ENCODE measurements around the gene KIF3B. TPM values are rescaled to one million over a fixed set of nuclear protein-coding genes. Genes with fewer than 3 reads are reported as not detected.
"Not testable (repeated sequence)": the region's sequence is repeated elsewhere in the genome, so short reads cannot be mapped to it uniquely, and the experiment has no call there.

KIF3B gene
- total and polyA plus RNA-seq, 11 donors = 3.2 to 25.4 (median 11.4) TPM

DNA sequence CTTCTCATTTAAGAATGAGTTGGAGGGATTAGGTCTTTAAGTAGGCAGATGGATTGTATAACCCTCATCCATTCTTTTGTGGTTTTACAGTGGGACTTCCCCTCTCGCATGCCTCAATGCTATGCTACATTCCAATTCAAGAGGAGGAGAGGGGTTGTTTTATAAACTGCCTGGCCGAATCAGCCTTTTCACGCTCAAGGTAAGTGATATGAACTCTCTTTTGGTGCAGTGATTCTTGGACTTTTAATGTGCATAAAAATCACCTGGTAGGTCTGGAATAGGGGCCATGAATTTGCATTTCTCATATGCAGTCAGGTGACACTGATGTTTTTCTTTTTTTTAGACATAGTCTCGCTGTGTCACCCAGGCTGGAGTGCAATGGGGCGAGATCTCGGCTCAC, 91.5 kb downstream of the KIF3B start:
- intact Hi-C loops (cut with DNase I) = loop anchor here in 1 of 10 donors (10.0 kb wide), 1 partner anchor 66 kb away; no protein-coding TSS in a partner anchor
- Histone ChIP-seq H3K4me1 (peaks cover 2 to 51% (median 22%) of the 10 kb centered on the region in 12 donors), H3K4me3 (no peak overlapping the region), H3K36me3 (peaks cover 0 to 65% (median 48%) of the 10 kb centered on the region in 9 donors), H3K27me3 (no peaks in the 10 kb centered on the region), H3K9me3 (no peaks in the 10 kb centered on the region), H3K27ac (no peak overlapping the region)
- WGBS, 4 donors = 75 to 84% (median 80%) methylated on average over 6 of the region's 6 CpGs
- no peak for TF ChIP-seq POLR2A (IDR thresholded peaks at IDR 0.05)
- TF ChIP-seq, protein P1, sequence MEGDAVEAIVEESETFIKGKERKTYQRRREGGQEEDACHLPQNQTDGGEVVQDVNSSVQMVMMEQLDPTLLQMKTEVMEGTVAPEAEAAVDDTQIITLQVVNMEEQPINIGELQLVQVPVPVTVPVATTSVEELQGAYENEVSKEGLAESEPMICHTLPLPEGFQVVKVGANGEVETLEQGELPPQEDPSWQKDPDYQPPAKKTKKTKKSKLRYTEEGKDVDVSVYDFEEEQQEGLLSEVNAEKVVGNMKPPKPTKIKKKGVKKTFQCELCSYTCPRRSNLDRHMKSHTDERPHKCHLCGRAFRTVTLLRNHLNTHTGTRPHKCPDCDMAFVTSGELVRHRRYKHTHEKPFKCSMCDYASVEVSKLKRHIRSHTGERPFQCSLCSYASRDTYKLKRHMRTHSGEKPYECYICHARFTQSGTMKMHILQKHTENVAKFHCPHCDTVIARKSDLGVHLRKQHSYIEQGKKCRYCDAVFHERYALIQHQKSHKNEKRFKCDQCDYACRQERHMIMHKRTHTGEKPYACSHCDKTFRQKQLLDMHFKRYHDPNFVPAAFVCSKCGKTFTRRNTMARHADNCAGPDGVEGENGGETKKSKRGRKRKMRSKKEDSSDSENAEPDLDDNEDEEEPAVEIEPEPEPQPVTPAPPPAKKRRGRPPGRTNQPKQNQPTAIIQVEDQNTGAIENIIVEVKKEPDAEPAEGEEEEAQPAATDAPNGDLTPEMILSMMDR (IDR thresholded peaks at IDR 0.05) = no peak
- DNase-seq = no peak
- ATAC-seq = no peak

DNA sequence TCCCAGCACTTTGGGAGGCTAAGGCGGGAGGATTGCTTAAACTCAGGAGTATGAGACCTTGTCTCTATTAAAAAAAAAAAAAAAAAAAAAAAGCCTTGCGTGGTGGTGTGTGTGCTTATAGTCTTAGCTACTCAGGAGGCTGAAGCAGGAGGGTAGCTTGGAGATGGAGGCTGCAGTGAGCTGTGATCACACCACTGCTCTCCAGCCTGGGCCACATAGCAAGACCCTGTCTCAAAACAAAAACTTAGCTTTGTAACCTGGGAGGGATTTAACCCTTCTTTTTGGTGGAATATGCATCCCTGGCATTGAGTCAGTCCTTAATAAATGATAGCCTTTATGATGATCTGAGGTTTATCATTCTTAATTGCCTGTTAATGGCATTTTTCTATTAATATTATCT, 93.4 kb downstream of the KIF3B start:
- Histone ChIP-seq H3K9me3 (no peaks in the 10 kb centered on the region), H3K27me3 (no peaks in the 10 kb centered on the region), H3K27ac (no peak overlapping the region), H3K4me3 (no peak overlapping the region), H3K4me1 (peaks cover 0 to 31% (median 15%) of the 10 kb centered on the region in 12 donors), H3K36me3 (peaks cover 0 to 82% (median 62%) of the 10 kb centered on the region in 9 donors)
- intact Hi-C loops (cut with DNase I) = no loop called here
- DNase-seq (no peak), ATAC-seq (no peak)
- TF ChIP-seq, protein P1 (IDR thresholded peaks at IDR 0.05) = no peak
- no peak for TF ChIP-seq POLR2A (IDR thresholded peaks at IDR 0.05)
- WGBS, 4 donors = 92 to 100% (median 99%) methylated on average over 2 of the region's 2 CpGs

DNA sequence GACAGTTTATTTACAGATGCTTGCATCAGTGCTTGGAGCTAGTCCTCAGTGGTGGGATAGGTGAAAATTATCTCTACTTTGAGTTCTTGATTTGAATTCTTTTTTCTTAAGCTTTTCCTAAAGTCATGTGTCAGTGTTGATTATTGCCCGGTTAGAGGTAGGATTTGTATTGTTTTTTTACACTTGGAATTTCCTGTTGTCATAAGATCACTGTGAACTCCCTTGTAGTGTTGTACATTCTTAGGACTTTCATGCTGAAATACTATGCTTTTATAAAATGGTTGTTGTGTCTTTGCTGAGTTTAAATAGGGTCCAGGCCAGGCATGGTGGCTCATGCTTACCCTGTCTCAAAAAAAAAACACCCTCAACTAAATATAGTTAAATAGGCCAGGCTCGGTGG, 101.0 kb downstream of the KIF3B start:
- H3K27me3 ChIP-seq = no peaks in the 10 kb centered on the region
- H3K27ac ChIP-seq = no peak overlapping the region
- WGBS, 4 donors = 44 to 53% (median 49%) methylated on average over 2 of the region's 2 CpGs
- no peaks in the 10 kb centered on the region for H3K9me3 ChIP-seq
- DNase-seq = no peak
- H3K36me3 ChIP-seq = peaks cover 0 to 67% (median 45%) of the 10 kb centered on the region in 9 donors
- TF ChIP-seq, protein P1 (IDR thresholded peaks at IDR 0.05) = no peak
- TF ChIP-seq POLR2A (IDR thresholded peaks at IDR 0.05) = no peak
- no peak for ATAC-seq
- no peak overlapping the region for H3K4me3 ChIP-seq
- intact Hi-C loops (cut with DNase I) = no loop called here
- peaks cover 0 to 7% (median 0%) of the 10 kb centered on the region in 12 donors for H3K4me1 ChIP-seq

DNA sequence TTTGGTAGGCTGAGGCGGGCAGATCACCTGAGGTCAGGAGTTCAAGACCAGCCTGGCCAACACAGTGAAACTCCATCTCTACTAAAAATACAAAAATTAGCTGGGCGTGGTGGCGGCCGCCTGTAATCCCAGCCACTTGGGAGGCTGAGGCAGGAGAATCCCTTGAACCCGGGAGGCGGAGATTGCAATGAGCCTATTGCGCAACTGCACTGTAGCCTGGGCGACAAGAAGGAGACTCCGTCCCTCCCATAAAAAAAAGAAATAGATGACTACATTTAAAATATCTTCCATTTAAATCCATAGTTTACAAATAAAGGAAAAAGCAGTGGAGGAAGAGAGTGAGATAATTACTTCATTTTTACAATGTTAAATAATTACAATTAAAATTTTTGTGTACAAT, 102.6 kb downstream of the KIF3B start:
- H3K27ac ChIP-seq; H3K27me3 ChIP-seq; H3K4me3 ChIP-seq; ATAC-seq; H3K9me3 ChIP-seq; intact Hi-C loops (cut with DNase I); DNase-seq: not testable (repeated sequence)
- H3K4me1 ChIP-seq = peaks cover 0 to 14% (median 10%) of the 10 kb centered on the region in 12 donors
- peaks cover 0 to 54% (median 33%) of the 10 kb centered on the region in 9 donors for H3K36me3 ChIP-seq
- 93 to 98% (median 98%) methylated on average over 9 of the region's 9 CpGs for WGBS, 4 donors

DNA sequence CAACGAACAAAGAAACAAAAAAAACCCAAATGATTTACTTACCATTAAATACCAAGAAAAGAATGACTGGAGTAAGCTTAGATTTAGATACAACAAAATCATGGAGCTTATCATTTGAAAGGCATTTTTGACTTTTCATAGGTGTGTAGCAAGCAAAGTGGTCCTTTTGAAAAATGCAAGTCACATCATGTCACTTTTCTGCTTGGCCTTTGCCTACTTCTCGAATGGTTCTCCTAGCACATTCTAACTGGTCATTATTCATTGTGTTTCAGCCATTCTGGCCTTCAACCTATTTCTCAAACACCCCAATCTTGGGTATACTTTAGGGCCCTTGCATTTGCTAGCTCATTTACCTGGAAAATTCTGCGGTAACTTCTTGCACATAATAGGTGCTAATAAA, 103.3 kb downstream of the KIF3B start:
- DNase-seq (no peak), ATAC-seq (no peak)
- H3K27ac ChIP-seq = no peak overlapping the region
- no peaks in the 10 kb centered on the region for H3K27me3 ChIP-seq
- TF ChIP-seq POLR2A (IDR thresholded peaks at IDR 0.05) = no peak
- TF ChIP-seq, protein P1 (IDR thresholded peaks at IDR 0.05) = no peak
- 91 to 98% (median 95%) methylated on average over 3 of the region's 3 CpGs for WGBS, 4 donors
- H3K4me1 ChIP-seq = peaks cover 0 to 19% (median 14%) of the 10 kb centered on the region in 12 donors
- intact Hi-C loops (cut with DNase I) = no loop called here
- H3K36me3 ChIP-seq = peaks cover 0 to 48% (median 29%) of the 10 kb centered on the region in 9 donors
- no peak overlapping the region for H3K4me3 ChIP-seq
- no peaks in the 10 kb centered on the region for H3K9me3 ChIP-seq

Data from heart left ventricle (tissue), 16 donors.